Astrocyte (in vitro differentiated cells and primary cell): ENCODE measurements around the gene PARD3B. TPM values are rescaled to one million over a fixed set of nuclear protein-coding genes. Genes with fewer than 3 reads are reported as not detected.
A peak's percentile ranks its signal among the peaks of the same experiment; 100 is the strongest.

Source experiments
- DNase-seq: peaks from one replicate; pipeline ENCODE4 v3.0.0-alpha.2; 2010; ENCODE audit warnings: low read depth
- FAIRE-seq: peaks from 2 replicates; lab custom pipeline; 2011; peaks lifted over from hg19 to GRCh38; lab: Jason Lieb, UNC
- H2AFZ ChIP-seq: 2 replicates; pipeline ENCODE4 v1.6.0; 2012; ENCODE audit warnings: low read depth, low read length, inconsistent platforms
- H3K27ac ChIP-seq: 2 replicates; pipeline ENCODE4 v1.5.1; 2011; ENCODE audit warnings: low read depth, low read length, inconsistent platforms
- H3K27me3 ChIP-seq: 2 replicates; pipeline ENCODE4 v1.6.0; 2011; ENCODE audit warnings: low read length, inconsistent platforms; ENCODE audit not compliant: insufficient read depth
- H3K36me3 ChIP-seq: 2 replicates; pipeline ENCODE4 v1.5.1; 2011; ENCODE audit warnings: low read length, inconsistent platforms; ENCODE audit not compliant: insufficient read depth
- H3K4me1 ChIP-seq: 2 replicates; pipeline ENCODE4 v1.5.1; 2011; ENCODE audit warnings: low read length, inconsistent platforms; ENCODE audit not compliant: insufficient read depth
- H3K4me2 ChIP-seq: 2 replicates; pipeline ENCODE4 v1.6.0; 2012; ENCODE audit warnings: low read length, inconsistent platforms
- H3K4me3 ChIP-seq: 2 replicates; pipeline ENCODE4 v1.5.1; 2011; ENCODE audit warnings: low read depth, mild to moderate bottlenecking, low read length, inconsistent platforms; ENCODE audit not compliant: insufficient read depth
- H3K79me2 ChIP-seq: 2 replicates; pipeline ENCODE4 v1.6.0; 2012; ENCODE audit warnings: mild to moderate bottlenecking, low read length, inconsistent platforms; ENCODE audit not compliant: insufficient read depth
- H3K9ac ChIP-seq: 2 replicates; pipeline ENCODE4 v1.6.0; 2012; ENCODE audit warnings: mild to moderate bottlenecking, low read length, inconsistent platforms
- H3K9me3 ChIP-seq: 2 replicates; pipeline ENCODE4 v1.5.1; 2012; ENCODE audit warnings: low read depth, mild to moderate bottlenecking, low read length, inconsistent platforms; ENCODE audit not compliant: insufficient read depth
- H4K20me1 ChIP-seq: 2 replicates; pipeline ENCODE4 v1.6.0; 2012; ENCODE audit warnings: low read length, inconsistent platforms; ENCODE audit not compliant: insufficient read depth
- H3K27ac Mint-ChIP-seq: one replicate; pipeline ENCODE4 v1.8.0; 2021; ENCODE audit warnings: mild to moderate bottlenecking, mixed read lengths; ENCODE audit not compliant: unreplicated experiment
- H3K27me3 Mint-ChIP-seq: one replicate; pipeline ENCODE4 v1.8.0; 2021; ENCODE audit warnings: low read depth, mixed read lengths; ENCODE audit not compliant: unreplicated experiment
- H3K36me3 Mint-ChIP-seq: one replicate; pipeline ENCODE4 v1.8.0; 2021; ENCODE audit warnings: low read depth, mixed read lengths; ENCODE audit not compliant: unreplicated experiment
- H3K4me1 Mint-ChIP-seq: one replicate; pipeline ENCODE4 v1.8.0; 2021; ENCODE audit warnings: low read depth, mixed read lengths; ENCODE audit not compliant: unreplicated experiment
- H3K4me3 Mint-ChIP-seq: one replicate; pipeline ENCODE4 v1.8.0; 2021; ENCODE audit warnings: mild to moderate bottlenecking, moderate library complexity, mixed read lengths; ENCODE audit not compliant: unreplicated experiment
- H3K9me3 Mint-ChIP-seq: one replicate; pipeline ENCODE4 v1.8.0; 2021; ENCODE audit warnings: mild to moderate bottlenecking, mixed read lengths; ENCODE audit not compliant: unreplicated experiment
- CTCF ChIP-seq: IDR thresholded peaks from 2 replicates; pipeline ENCODE4 v1.5.1; 2011; ENCODE audit warnings: low read depth, mild to moderate bottlenecking, inconsistent platforms, low read length, moderate library complexity; ENCODE audit not compliant: insufficient read depth
- EZH2 ChIP-seq: IDR thresholded peaks from 2 replicates; pipeline ENCODE4 v1.6.1; 2012; ENCODE audit warnings: mild to moderate bottlenecking, low read length, inconsistent platforms; ENCODE audit not compliant: insufficient read depth
- total RNA-seq: library from RNA; stranded (reverse); gene quantifications from 2 replicates; pipeline ENCODE4 v1.2.1, GENCODE V29; 2021

PARD3B gene
- total RNA-seq, 1 donor from 2014 or later = 6.5 TPM

GRCh38 chr2:205187731-205188130 is 642.5 kb downstream of the PARD3B start:
- Mint-ChIP-seq H3K27me3 (no peaks in the 10 kb centered on the region), H3K27ac (no peak overlapping the region), H3K36me3 (no peaks in the 10 kb centered on the region), H3K4me3 (no peak overlapping the region), H3K9me3 (no peaks in the 10 kb centered on the region), H3K4me1 (no peaks in the 10 kb centered on the region)
- Histone ChIP-seq H3K9ac (no peak overlapping the region), H3K36me3 (no peaks in the 10 kb centered on the region), H3K79me2 (no peaks in the 10 kb centered on the region), H3K27ac (no peak overlapping the region), H3K27me3 (no peaks in the 10 kb centered on the region), H3K9me3 (no peaks in the 10 kb centered on the region), H2AFZ (no peak overlapping the region), H3K4me3 (no peak overlapping the region), H4K20me1 (no peaks in the 10 kb centered on the region), H3K4me1 (peaks cover 6% of the 10 kb centered on the region), H3K4me2 (peak overlapping the region; percentile 59)
- FAIRE-seq = peak; percentile 9
- DNase-seq = peak; percentile 61
- TF ChIP-seq CTCF (no peak), EZH2 (no peak)

- H3K9ac ChIP-seq = no peak overlapping the region
- Mint-ChIP-seq H3K4me3 (no peak overlapping the region), H3K4me1 (no peaks in the 10 kb centered on the region), H3K9me3 (no peaks in the 10 kb centered on the region), H3K36me3 (no peaks in the 10 kb centered on the region), H3K27ac (no peak overlapping the region), H3K27me3 (no peaks in the 10 kb centered on the region)
- peak overlapping the region; percentile 59 for H3K4me2 ChIP-seq
- TF ChIP-seq CTCF (no peak), EZH2 (no peak)
- DNase-seq (peak; percentile 42), FAIRE-seq (no peak)
- H3K27ac ChIP-seq = no peak overlapping the region
- no peaks in the 10 kb centered on the region for H3K27me3 ChIP-seq
- H2AFZ ChIP-seq = no peak overlapping the region
- H3K79me2 ChIP-seq = no peaks in the 10 kb centered on the region
- no peaks in the 10 kb centered on the region for H3K36me3 ChIP-seq
- no peak overlapping the region for H3K4me3 ChIP-seq
- no peaks in the 10 kb centered on the region for H3K9me3 ChIP-seq
- no peaks in the 10 kb centered on the region for H4K20me1 ChIP-seq
- peaks cover 6% of the 10 kb centered on the region for H3K4me1 ChIP-seq
These were observed 643.2 kb downstream of the PARD3B start for GRCh38 chr2:205188239-205189138.

- Mint-ChIP-seq H3K27me3 (no peaks in the 10 kb centered on the region), H3K36me3 (no peaks in the 10 kb centered on the region)
- FAIRE-seq = peak; percentile 9
These were observed 644.0 kb downstream of the PARD3B start for GRCh38 chr2:205189301-205189700.

More at GRCh38 chr2:205189301-205189700, 644.0 kb downstream of the PARD3B start:
- Histone ChIP-seq H3K9me3 (no peaks in the 10 kb centered on the region), H3K27me3 (no peaks in the 10 kb centered on the region), H3K27ac (no peak overlapping the region), H3K4me1 (peaks cover 6% of the 10 kb centered on the region), H2AFZ (no peak overlapping the region), H3K36me3 (no peaks in the 10 kb centered on the region), H3K4me3 (no peak overlapping the region), H3K9ac (no peak overlapping the region), H4K20me1 (no peaks in the 10 kb centered on the region), H3K79me2 (no peaks in the 10 kb centered on the region), H3K4me2 (no peak overlapping the region)
- Mint-ChIP-seq H3K9me3 (no peaks in the 10 kb centered on the region), H3K4me3 (no peak overlapping the region), H3K4me1 (no peaks in the 10 kb centered on the region), H3K27ac (no peak overlapping the region)
- DNase-seq = no peak
- TF ChIP-seq CTCF (no peak), EZH2 (no peak)
